GM12864 (cell line): ENCODE results near the gene ZMYM3.

ENCODE experiments used
- DNase-seq: peaks from one replicate; pipeline ENCODE4 v3.0.0-alpha.2; 2011; ENCODE audit warnings: low read depth
- H3K4me3 ChIP-seq: 2 replicates; pipeline ENCODE4 v1.5.1; 2011; ENCODE audit warnings: mild to moderate bottlenecking, low read depth, low read length, control low read depth
- TF ChIP-seq, protein P1 (sequence below): IDR thresholded peaks from 2 replicates; pipeline ENCODE4 v1.5.1; 2011; ENCODE audit warnings: low read depth, mild to moderate bottlenecking, moderate library complexity, low read length, control low read depth, inconsistent platforms; ENCODE audit errors: missing control alignments

The ZMYM3 gene

GRCh38 chrX:71221145-71221544 lies 32.8 kb downstream of the ZMYM3 start:
- DNase-seq, result no peak
- TF ChIP-seq, protein P1, sequence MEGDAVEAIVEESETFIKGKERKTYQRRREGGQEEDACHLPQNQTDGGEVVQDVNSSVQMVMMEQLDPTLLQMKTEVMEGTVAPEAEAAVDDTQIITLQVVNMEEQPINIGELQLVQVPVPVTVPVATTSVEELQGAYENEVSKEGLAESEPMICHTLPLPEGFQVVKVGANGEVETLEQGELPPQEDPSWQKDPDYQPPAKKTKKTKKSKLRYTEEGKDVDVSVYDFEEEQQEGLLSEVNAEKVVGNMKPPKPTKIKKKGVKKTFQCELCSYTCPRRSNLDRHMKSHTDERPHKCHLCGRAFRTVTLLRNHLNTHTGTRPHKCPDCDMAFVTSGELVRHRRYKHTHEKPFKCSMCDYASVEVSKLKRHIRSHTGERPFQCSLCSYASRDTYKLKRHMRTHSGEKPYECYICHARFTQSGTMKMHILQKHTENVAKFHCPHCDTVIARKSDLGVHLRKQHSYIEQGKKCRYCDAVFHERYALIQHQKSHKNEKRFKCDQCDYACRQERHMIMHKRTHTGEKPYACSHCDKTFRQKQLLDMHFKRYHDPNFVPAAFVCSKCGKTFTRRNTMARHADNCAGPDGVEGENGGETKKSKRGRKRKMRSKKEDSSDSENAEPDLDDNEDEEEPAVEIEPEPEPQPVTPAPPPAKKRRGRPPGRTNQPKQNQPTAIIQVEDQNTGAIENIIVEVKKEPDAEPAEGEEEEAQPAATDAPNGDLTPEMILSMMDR, result no peak
- no peak overlapping the region for H3K4me3 ChIP-seq

DNA sequence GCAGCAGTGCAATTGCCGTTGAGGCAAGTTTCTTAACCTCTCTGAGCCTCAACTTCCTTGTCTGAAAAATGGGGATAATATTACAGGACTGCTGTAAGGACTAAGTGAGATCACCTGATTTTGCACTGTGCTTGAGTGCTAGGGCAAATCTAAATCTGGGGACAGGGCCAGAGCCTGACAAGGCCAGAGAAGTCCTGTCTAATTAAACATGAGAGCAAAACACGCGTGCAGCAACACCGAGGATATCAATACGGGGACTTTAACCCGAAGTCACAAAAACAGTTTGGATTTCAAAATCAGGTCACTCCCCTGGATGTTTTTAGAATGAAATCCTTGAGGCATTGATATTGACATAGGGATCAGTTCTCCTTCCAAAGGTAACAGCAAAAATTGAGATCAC lies 36.6 kb downstream of the ZMYM3 start:
- H3K4me3 ChIP-seq, result no peak overlapping the region
- no peak for DNase-seq
- TF ChIP-seq, protein P1, result no peak

DNA sequence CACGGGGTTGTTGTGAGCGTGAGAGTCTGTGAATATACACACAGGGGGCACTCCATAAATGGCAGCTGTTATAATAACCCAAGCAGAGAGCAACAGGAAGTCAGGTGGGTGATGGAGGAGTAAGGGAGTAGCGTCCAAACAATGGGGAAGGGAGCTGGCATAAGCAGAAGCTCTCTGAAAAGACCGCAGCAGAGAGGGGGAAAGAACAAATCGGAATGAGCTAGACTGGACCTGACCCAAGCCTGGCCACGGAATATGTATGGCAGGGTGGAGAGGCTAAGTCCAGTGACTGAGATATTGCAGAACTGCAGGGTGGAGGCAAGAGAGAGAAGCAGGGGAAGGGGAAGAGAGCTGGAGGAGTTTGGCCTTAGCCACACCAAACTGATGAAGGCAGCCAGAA lies 37.5 kb downstream of the ZMYM3 start:
- TF ChIP-seq, protein P1, result no peak
- DNase-seq, result no peak
- H3K4me3 ChIP-seq, result no peak overlapping the region

GRCh38 chrX:71215338-71215912 lies 38.5 kb downstream of the ZMYM3 start:
- DNase-seq, result no peak
- H3K4me3 ChIP-seq, result no peak overlapping the region
- TF ChIP-seq, protein P1, result no peak

- DNase-seq, result no peak
- no peak overlapping the region for H3K4me3 ChIP-seq
- TF ChIP-seq, protein P1, result no peak
Measured at GRCh38 chrX:71214604-71215337, 39.2 kb downstream of the ZMYM3 start.

DNA sequence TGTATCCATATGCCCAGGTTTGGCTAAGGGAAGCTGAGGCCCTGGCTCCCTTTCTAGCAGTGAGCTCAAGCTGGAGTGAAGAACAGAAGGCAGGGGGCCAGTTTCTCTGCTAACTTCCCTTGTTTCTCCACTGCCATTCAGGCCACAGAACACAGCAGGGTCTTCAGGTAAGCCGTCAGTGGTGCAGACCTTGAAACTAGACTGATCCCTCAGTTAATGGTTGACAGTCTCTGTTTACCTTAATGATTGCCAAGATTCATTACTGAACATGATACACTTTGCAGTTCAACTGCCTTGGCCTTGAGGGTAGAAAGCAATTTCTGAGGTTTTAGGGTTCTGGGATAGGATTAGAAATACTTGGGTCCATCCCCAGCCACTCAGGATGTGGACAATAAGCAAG lies 39.8 kb downstream of the ZMYM3 start:
- H3K4me3 ChIP-seq, result no peak overlapping the region
- DNase-seq, result no peak
- TF ChIP-seq, protein P1, result no peak

- H3K4me3 ChIP-seq, result no peak overlapping the region
- TF ChIP-seq, protein P1, result no peak
- DNase-seq, result no peak
Measured at GRCh38 chrX:71212536-71212935, 41.4 kb downstream of the ZMYM3 start.
